SK-N-SH (cell line): ENCODE measurements around the gene BCL2L15.

ENCODE experiments used
- GABPA ChIP-seq: IDR thresholded peaks from 2 replicates; pipeline ENCODE4 v1.4.0; 2012; ENCODE audit warnings: low read depth, mild to moderate bottlenecking
- JUND ChIP-seq: IDR thresholded peaks from 2 replicates; pipeline ENCODE4 v1.4.0; 2012
- REST ChIP-seq: IDR thresholded peaks from 2 replicates; pipeline ENCODE4 v1.6.1; 2012; ENCODE audit warnings: mild to moderate bottlenecking, low read depth, low read length, moderate library complexity
- TF ChIP-seq, protein P1 (sequence below): fragments of 200-600 bp; sonication (generic); IDR thresholded peaks from 2 replicates; pipeline ENCODE4 v1.6.1; 2017; ENCODE audit warnings: antibody characterized with exemption, mild to moderate bottlenecking, moderate library complexity

- no peak for TF ChIP-seq JUND
- no peak for TF ChIP-seq GABPA
- no peak for TF ChIP-seq REST
- TF ChIP-seq, protein P1, sequence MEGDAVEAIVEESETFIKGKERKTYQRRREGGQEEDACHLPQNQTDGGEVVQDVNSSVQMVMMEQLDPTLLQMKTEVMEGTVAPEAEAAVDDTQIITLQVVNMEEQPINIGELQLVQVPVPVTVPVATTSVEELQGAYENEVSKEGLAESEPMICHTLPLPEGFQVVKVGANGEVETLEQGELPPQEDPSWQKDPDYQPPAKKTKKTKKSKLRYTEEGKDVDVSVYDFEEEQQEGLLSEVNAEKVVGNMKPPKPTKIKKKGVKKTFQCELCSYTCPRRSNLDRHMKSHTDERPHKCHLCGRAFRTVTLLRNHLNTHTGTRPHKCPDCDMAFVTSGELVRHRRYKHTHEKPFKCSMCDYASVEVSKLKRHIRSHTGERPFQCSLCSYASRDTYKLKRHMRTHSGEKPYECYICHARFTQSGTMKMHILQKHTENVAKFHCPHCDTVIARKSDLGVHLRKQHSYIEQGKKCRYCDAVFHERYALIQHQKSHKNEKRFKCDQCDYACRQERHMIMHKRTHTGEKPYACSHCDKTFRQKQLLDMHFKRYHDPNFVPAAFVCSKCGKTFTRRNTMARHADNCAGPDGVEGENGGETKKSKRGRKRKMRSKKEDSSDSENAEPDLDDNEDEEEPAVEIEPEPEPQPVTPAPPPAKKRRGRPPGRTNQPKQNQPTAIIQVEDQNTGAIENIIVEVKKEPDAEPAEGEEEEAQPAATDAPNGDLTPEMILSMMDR, result no peak
Observed at GRCh38 chr1:113931451-113931851, 44.1 kb upstream of the BCL2L15 start.
